Tibial nerve (tissue), 4 donors: Measurements from ENCODE around the gene NCEH1. TPM values are rescaled to one million over a fixed set of nuclear protein-coding genes. Genes with fewer than 3 reads are reported as not detected.
A peak's percentile ranks its signal among the peaks of the same experiment; 100 is the strongest.

Experiments
- DNase-seq, 2 donors: peaks; one replicate each; pipeline ENCODE4 v3.0.0-alpha.2; 2019; ENCODE audit warnings: low spot score in 2 of 2
- H3K27ac ChIP-seq, 4 donors: fragments of 200-600 bp; sonication (generic) in 3 of 4; one replicate each; pipeline ENCODE4 v1.5.1; 2017 to 2019; ENCODE audit warnings: mild to moderate bottlenecking in 1 of 4
- H3K27me3 ChIP-seq, 2 donors: fragments of 200-600 bp; sonication (generic) in 1 of 2; one replicate each; pipeline versions ENCODE4 v1.5.1 to v1.6.0; 2017 to 2019
- H3K36me3 ChIP-seq, 3 donors: fragments of 200-600 bp; sonication (generic); one replicate each; pipeline ENCODE4 v1.5.1; 2018 to 2019
- H3K4me1 ChIP-seq, 4 donors: fragments of 200-600 bp; sonication (generic) in 3 of 4; one replicate each; pipeline ENCODE4 v1.5.1; 2017 to 2019
- H3K4me3 ChIP-seq, 4 donors: fragments of 200-600 bp; sonication (generic) in 3 of 4; one replicate each; pipeline ENCODE4 v1.5.1; 2017 to 2019; ENCODE audit warnings: mild to moderate bottlenecking in 1 of 4, moderate library complexity in 1 of 4
- H3K9me3 ChIP-seq, 4 donors: fragments of 200-600 bp; sonication (generic) in 3 of 4; one replicate each; pipeline ENCODE4 v1.5.1; 2017 to 2019
- CTCF ChIP-seq, 5 experiments: fragments of 200-600 bp in 3 of 5; fragments of 450-650 bp in 2 of 5; sonication (generic) in 3 of 5; IDR thresholded peaks; one replicate each; pipeline ENCODE4 v1.5.1; 2016 to 2019; ENCODE audit warnings: antibody characterized with exemption in 5 of 5, mild to moderate bottlenecking in 3 of 5, moderate library complexity in 2 of 5
- EP300 ChIP-seq, 2 donors: sonication (generic); formaldehyde crosslinking; IDR thresholded peaks; one replicate each; pipeline ENCODE4 v1.6.1; 2017; ENCODE audit warnings: antibody characterized with exemption in 2 of 2, mild to moderate bottlenecking in 1 of 2
- POLR2A ChIP-seq, 2 donors: fragments of 450-650 bp; IDR thresholded peaks; one replicate each; pipeline ENCODE4 v1.6.1; 2017; ENCODE audit warnings: antibody characterized with exemption in 2 of 2, mild to moderate bottlenecking in 2 of 2, moderate library complexity in 2 of 2
- WGBS, 2 donors: methylation state at CpG; one replicate each; pipeline ENCODE4 v1.1.5; 2018; 5-methylcytosine and 5-hydroxymethylcytosine counted together
- total RNA-seq, 4 donors: library from RNA; depleted of rRNA; stranded (reverse); fragments of >200 nt; gene quantifications; one replicate each; pipeline ENCODE4 v1.1.0, GENCODE V29; 2016

Gene NCEH1
- total RNA-seq, 4 donors from 2014 or later: 4.3 to 13.5 (median 5.5) TPM

GRCh38 chr3:172608575-172608974, 102.3 kb downstream of the NCEH1 start:
- 24 to 26% methylated on average over 2 of the region's 2 CpGs for whole genome bisulfite sequencing, 2 donors
- peak overlapping the region; percentile 51 to 88 (median 74) for H3K27ac ChIP-seq
- DNase-seq: no peak
- peaks cover 0 to 4% (median 0%) of the 10 kb centered on the region in 4 donors for H3K9me3 ChIP-seq
- H3K36me3 ChIP-seq: no peaks in the 10 kb centered on the region
- H3K27me3 ChIP-seq: no peaks in the 10 kb centered on the region
- TF ChIP-seq EP300 (IDR thresholded peaks at IDR 0.05) (peak in 1 of 2 donors; percentile 70), CTCF (IDR thresholded peaks at IDR 0.05) (no peak)
- H3K4me3 ChIP-seq: no peak overlapping the region
- peaks cover 0 to 16% (median 10%) of the 10 kb centered on the region in 4 donors for H3K4me1 ChIP-seq

GRCh38 chr3:172607305-172608121, 103.4 kb downstream of the NCEH1 start:
- H3K9me3 ChIP-seq: no peaks in the 10 kb centered on the region
- no peak for DNase-seq
- TF ChIP-seq CTCF (IDR thresholded peaks at IDR 0.05): no peak
- TF ChIP-seq EP300 (IDR thresholded peaks at IDR 0.05): no peak
- TF ChIP-seq POLR2A (IDR thresholded peaks at IDR 0.05): no peak
- no peak overlapping the region for H3K4me3 ChIP-seq
- H3K4me1 ChIP-seq: peaks cover 0 to 16% (median 10%) of the 10 kb centered on the region in 4 donors
- no peaks in the 10 kb centered on the region for H3K36me3 ChIP-seq
- H3K27me3 ChIP-seq: no peaks in the 10 kb centered on the region
- 37 to 42% methylated on average over 2 of the region's 2 CpGs for WGBS, 2 donors
- H3K27ac ChIP-seq: peak overlapping the region; percentile 31 to 88 (median 56)

- 77 to 85% methylated on average over 5 of the region's 5 CpGs for WGBS, 2 donors
- Histone ChIP-seq H3K9me3 (no peaks in the 10 kb centered on the region), H3K27ac (peak overlapping the region in 2 of 4 donors; percentile 38 to 81), H3K4me3 (no peak overlapping the region), H3K36me3 (no peaks in the 10 kb centered on the region), H3K4me1 (peaks cover 0 to 16% (median 10%) of the 10 kb centered on the region in 4 donors), H3K27me3 (no peaks in the 10 kb centered on the region)
- TF ChIP-seq POLR2A (IDR thresholded peaks at IDR 0.05): no peak
- TF ChIP-seq EP300 (IDR thresholded peaks at IDR 0.05): no peak
- TF ChIP-seq CTCF (IDR thresholded peaks at IDR 0.05): no peak
- DNase-seq: no peak
Measured at GRCh38 chr3:172606021-172606420, 104.8 kb downstream of the NCEH1 start.

GRCh38 chr3:172604895-172605646, 105.8 kb downstream of the NCEH1 start:
- Histone ChIP-seq H3K27ac (peak overlapping the region in 1 of 4 donors; percentile 81), H3K9me3 (no peaks in the 10 kb centered on the region), H3K4me1 (peaks cover 0 to 16% (median 10%) of the 10 kb centered on the region in 4 donors), H3K36me3 (no peaks in the 10 kb centered on the region), H3K4me3 (no peak overlapping the region), H3K27me3 (no peaks in the 10 kb centered on the region)
- TF ChIP-seq EP300 (IDR thresholded peaks at IDR 0.05) (no peak), POLR2A (IDR thresholded peaks at IDR 0.05) (no peak), CTCF (IDR thresholded peaks at IDR 0.05) (no peak)
- WGBS, 2 donors: 88 to 92% methylated on average over 3 of the region's 3 CpGs
- no peak for DNase-seq
